Measurements from ENCODE around the gene KLHL36.

KLHL36 gene

DNA sequence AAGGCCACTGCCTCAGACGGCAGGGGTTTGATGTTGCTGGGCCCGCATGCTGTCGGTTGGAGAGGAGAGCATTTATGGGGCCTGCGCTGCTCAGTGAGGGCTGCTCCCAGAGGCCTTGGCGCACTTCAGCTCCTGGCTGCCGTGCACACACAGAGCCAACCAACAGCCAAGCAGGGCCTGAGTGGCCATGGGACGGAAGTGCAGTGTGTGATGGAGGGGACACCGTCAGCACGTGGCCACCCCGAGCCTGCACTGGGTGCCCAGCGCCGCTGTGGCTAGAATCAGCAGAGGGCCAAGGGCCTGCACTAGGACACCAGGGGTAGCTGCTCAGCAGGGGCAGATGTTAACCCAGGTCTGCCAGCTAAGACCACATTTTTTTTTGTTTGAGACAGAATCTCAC, 21.8 kb downstream of the KLHL36 start:
- no CpG with 5 or more reads among the region's 12 CpGs for WGBS (ENCODE audit: insufficient coverage, insufficient read length)
- H3K4me3 ChIP-seq (ENCODE audit: low read length) = no peak overlapping the region
- no peak for DNase-seq (ENCODE audit: low read depth, low spot score)
- no peaks in the 10 kb centered on the region for H3K9me3 ChIP-seq (ENCODE audit: control insufficient read depth, insufficient read depth, low read length)
- H3K27ac ChIP-seq (ENCODE audit: low read length) = no peak overlapping the region
- peaks cover 2% of the 10 kb centered on the region; the same call in 1 of the 2 replicates for H3K4me1 ChIP-seq (ENCODE audit: control insufficient read depth, insufficient read depth, low read length)
- H3K27me3 ChIP-seq (ENCODE audit: control insufficient read depth, insufficient read depth, low read length) = no peaks in the 10 kb centered on the region
- H3K36me3 ChIP-seq (ENCODE audit: control insufficient read depth, insufficient read depth, low read length) = no peaks in the 10 kb centered on the region

DNA sequence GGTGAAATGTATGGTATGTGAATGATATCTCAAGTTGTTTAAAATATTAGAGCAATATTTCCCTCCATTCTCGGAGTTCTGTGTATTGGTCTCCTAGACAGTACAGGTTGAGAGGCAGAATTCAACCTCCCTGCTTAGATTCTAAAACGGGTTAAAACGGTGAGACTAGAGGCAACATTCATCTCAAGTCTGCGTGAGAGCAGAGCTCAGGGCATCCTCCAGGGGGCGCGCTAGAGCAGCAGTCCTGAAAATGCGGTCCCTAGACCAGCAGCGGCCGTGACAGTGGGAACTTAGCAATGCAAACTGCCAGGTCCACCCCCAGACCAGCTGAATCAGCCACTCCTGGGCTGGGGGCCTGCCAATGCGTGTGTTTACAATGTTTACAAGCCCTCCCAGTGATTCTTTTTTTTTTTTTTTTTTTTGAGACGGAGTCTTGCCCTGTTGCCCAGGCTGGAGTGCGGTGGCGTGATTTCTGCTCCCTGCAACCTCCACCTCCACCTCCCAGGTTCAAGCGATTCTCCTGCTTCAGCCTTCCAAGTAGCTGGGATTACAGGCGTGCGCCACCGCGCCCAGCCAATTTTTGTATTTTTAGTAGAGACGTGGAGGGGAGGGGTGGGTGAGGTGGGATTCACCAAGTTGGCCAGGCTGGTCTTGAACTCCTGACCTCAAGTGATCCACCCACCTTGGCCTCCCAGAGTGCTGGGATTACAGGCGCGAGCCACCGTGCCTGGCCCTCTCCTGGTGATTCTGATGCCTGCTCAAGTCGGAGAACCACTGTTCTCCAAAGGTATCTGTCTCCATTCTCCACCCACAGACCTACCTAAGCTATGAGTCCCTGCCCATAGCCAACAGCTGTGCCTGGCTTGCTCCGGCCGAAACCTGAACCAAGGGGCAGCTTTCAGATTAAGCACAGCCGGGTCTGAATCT, 24.2 kb downstream of the KLHL36 start:
- peak; percentile 54 for DNase-seq (ENCODE audit: low read depth, low spot score)
- Histone ChIP-seq H3K36me3 (ENCODE audit: control insufficient read depth, insufficient read depth, low read length) (no peaks in the 10 kb centered on the region), H3K4me3 (ENCODE audit: low read length) (no peak overlapping the region), H3K27me3 (ENCODE audit: control insufficient read depth, insufficient read depth, low read length) (no peaks in the 10 kb centered on the region), H3K27ac (ENCODE audit: low read length) (no peak overlapping the region), H3K4me1 (ENCODE audit: control insufficient read depth, insufficient read depth, low read length) (peaks cover 2% of the 10 kb centered on the region; the same call in 1 of the 2 replicates), H3K9me3 (ENCODE audit: control insufficient read depth, insufficient read depth, low read length) (no peaks in the 10 kb centered on the region)
- WGBS (ENCODE audit: insufficient coverage, insufficient read length) = no CpG with 5 or more reads among the region's 26 CpGs

DNA sequence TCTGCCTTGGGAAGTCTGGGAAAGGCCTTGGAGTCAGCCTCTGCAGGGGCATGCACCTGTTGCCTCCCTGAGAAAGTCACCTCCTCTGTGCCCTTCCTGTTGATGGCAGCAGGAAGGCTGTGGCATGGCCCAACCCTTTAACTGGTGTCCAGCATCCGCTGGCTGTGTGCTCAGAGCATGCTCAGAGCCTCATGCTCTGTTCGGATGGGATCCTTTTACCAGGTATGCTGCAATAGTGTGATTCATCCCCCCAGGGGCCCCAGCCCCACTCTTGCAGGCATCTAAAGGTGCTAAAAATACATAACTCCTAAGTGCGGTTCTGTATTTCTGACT, 24.9 kb downstream of the KLHL36 start:
- no CpG with 5 or more reads among the region's 3 CpGs for WGBS (ENCODE audit: insufficient coverage, insufficient read length)
- H3K9me3 ChIP-seq (ENCODE audit: control insufficient read depth, insufficient read depth, low read length) = no peaks in the 10 kb centered on the region
- H3K36me3 ChIP-seq (ENCODE audit: control insufficient read depth, insufficient read depth, low read length) = no peaks in the 10 kb centered on the region
- H3K4me1 ChIP-seq (ENCODE audit: control insufficient read depth, insufficient read depth, low read length) = no peaks in the 10 kb centered on the region; the same call in 1 of the 2 replicates
- no peak overlapping the region for H3K4me3 ChIP-seq (ENCODE audit: low read length)
- no peak overlapping the region for H3K27ac ChIP-seq (ENCODE audit: low read length)
- no peak for DNase-seq (ENCODE audit: low read depth, low spot score)
- no peaks in the 10 kb centered on the region for H3K27me3 ChIP-seq (ENCODE audit: control insufficient read depth, insufficient read depth, low read length)

DNA sequence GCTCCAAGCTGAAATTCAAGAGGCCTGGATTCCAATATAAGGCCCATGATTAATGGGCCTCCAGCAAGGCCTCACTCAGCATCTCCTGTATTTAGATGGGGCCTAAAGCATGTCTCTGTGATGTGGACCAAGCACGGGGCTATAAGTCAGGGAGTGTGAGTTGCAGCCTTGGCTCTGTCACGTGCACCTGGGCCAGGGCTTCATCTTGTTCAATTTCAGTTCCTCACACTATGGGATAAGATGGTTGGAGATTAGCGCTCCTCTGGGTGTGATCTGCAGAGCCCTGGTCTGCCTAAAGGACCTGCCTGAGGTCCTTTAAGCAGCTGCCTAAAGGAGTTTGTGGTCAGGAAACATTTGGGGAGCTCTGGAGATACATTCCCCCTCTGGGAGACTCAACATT, 25.2 kb downstream of the KLHL36 start:
- Histone ChIP-seq H3K36me3 (ENCODE audit: control insufficient read depth, insufficient read depth, low read length) (no peaks in the 10 kb centered on the region), H3K27ac (ENCODE audit: low read length) (no peak overlapping the region), H3K4me3 (ENCODE audit: low read length) (no peak overlapping the region), H3K27me3 (ENCODE audit: control insufficient read depth, insufficient read depth, low read length) (no peaks in the 10 kb centered on the region), H3K4me1 (ENCODE audit: control insufficient read depth, insufficient read depth, low read length) (no peaks in the 10 kb centered on the region), H3K9me3 (ENCODE audit: control insufficient read depth, insufficient read depth, low read length) (no peaks in the 10 kb centered on the region)
- no CpG with 5 or more reads among the region's 3 CpGs for WGBS (ENCODE audit: insufficient coverage, insufficient read length)
- no peak for DNase-seq (ENCODE audit: low read depth, low spot score)

DNA sequence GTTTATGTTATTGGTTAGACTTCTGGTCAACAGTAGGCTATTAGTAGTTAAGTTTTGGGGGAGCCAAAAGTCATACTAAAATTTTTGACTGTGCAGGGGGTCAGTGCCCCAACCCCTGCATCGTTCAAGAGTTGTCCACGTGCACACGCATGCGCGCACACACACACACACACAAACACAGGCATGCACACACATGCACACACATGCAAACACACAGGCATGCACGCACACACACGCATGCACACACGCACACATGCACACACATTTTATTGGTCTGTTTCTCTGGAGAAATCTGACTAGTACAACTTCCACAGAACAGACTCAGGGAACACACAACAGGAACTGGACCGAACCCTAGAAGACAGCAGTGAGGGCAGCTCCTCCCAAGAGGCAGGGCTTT, 27.1 kb downstream of the KLHL36 start:
- Histone ChIP-seq H3K27me3 (ENCODE audit: control insufficient read depth, insufficient read depth, low read length) (no peaks in the 10 kb centered on the region), H3K27ac (ENCODE audit: low read length) (no peak overlapping the region), H3K36me3 (ENCODE audit: control insufficient read depth, insufficient read depth, low read length) (no peaks in the 10 kb centered on the region), H3K4me3 (ENCODE audit: low read length) (no peak overlapping the region), H3K9me3 (ENCODE audit: control insufficient read depth, insufficient read depth, low read length) (no peaks in the 10 kb centered on the region), H3K4me1 (ENCODE audit: control insufficient read depth, insufficient read depth, low read length) (no peaks in the 10 kb centered on the region)
- no CpG with 5 or more reads among the region's 9 CpGs for WGBS (ENCODE audit: insufficient coverage, insufficient read length)
- no peak for DNase-seq (ENCODE audit: low read depth, low spot score)

DNA sequence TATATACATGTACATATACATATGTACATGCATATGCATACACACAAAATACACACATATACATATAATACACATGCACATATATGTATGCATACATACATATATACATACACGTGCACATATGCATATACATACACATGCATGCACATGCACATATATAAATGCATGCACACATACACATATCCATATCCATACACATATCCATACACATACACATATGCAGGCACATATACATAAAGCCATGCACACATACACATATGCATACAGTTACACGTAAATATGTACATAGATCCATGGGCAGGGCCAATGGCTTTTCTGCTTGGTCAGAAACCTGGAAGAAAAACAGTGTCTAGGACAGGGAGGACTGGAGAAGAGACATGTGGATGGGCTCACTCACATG, 27.6 kb downstream of the KLHL36 start:
- Histone ChIP-seq H3K36me3 (ENCODE audit: control insufficient read depth, insufficient read depth, low read length) (no peaks in the 10 kb centered on the region), H3K27ac (ENCODE audit: low read length) (no peak overlapping the region), H3K4me3 (ENCODE audit: low read length) (no peak overlapping the region), H3K27me3 (ENCODE audit: control insufficient read depth, insufficient read depth, low read length) (no peaks in the 10 kb centered on the region), H3K9me3 (ENCODE audit: control insufficient read depth, insufficient read depth, low read length) (no peaks in the 10 kb centered on the region), H3K4me1 (ENCODE audit: control insufficient read depth, insufficient read depth, low read length) (no peaks in the 10 kb centered on the region)
- WGBS (ENCODE audit: insufficient coverage, insufficient read length) = no CpG with 5 or more reads among the region's 2 CpGs
- no peak for DNase-seq (ENCODE audit: low read depth, low spot score)

DNA sequence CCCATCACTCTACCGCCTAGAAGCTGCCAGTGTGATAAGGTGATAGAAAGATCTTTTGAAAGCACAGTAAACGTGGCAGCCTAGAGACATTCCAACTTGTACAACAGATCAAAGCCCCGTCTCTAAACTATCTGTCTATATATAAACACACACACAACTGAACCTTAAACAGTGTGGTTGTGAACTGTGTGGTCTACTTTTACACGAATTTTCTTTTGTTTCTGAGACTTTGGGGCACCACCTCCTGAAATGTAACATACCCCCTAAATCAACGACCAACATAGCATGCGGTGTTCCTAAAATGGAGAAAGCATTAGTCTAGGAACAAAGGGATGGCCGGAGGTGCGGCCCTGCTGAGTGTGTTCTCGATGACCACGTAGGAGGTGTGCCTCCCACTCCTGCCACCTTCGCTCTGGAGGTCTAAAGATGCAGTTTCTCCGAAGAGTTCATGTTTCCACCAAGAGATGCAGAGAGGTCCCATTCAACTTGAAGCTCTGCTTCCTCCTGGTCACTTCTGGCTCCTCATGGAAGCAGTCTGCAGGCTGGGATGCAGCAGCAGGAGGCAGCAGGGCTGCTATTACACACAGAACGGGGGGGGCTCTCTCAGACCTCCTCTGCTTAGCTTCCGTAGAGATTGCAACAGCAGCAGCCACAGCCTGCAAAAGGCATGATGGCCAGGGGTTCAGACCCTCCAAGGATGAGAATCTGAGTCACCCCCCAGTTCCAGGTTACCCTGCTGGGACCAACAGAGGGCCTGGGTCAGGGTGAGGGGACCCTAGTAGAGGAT, 28.9 kb downstream of the KLHL36 start:
- H3K27me3 ChIP-seq (ENCODE audit: control insufficient read depth, insufficient read depth, low read length) = no peaks in the 10 kb centered on the region
- H3K27ac ChIP-seq (ENCODE audit: low read length) = no peak overlapping the region
- H3K4me3 ChIP-seq (ENCODE audit: low read length) = no peak overlapping the region
- H3K9me3 ChIP-seq (ENCODE audit: control insufficient read depth, insufficient read depth, low read length) = no peaks in the 10 kb centered on the region
- WGBS (ENCODE audit: insufficient coverage, insufficient read length) = no CpG with 5 or more reads among the region's 14 CpGs
- no peaks in the 10 kb centered on the region for H3K36me3 ChIP-seq (ENCODE audit: control insufficient read depth, insufficient read depth, low read length)
- no peaks in the 10 kb centered on the region for H3K4me1 ChIP-seq (ENCODE audit: control insufficient read depth, insufficient read depth, low read length)
- no peak for DNase-seq (ENCODE audit: low read depth, low spot score)

DNA sequence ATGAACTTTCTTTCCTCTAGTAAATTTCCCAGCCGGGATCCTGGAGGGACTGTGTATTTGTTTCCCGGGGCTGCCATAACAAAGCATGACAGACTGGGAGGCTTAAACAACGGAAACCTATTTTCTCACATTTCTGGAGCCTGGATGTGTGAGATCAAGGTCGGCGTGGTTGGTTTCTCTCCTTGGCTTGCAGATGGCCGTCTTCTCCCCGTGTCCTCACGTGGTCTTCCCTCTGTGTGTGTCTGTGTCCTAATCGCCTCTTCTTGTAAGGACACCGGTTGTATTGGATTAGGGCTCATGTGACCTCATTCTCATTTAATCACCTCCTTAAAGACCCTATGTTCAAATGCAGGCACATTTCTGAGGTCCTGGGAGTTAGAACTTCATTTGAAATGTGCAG, 29.5 kb downstream of the KLHL36 start:
- Histone ChIP-seq H3K36me3 (ENCODE audit: control insufficient read depth, insufficient read depth, low read length) (no peaks in the 10 kb centered on the region), H3K27ac (ENCODE audit: low read length) (no peak overlapping the region), H3K4me1 (ENCODE audit: control insufficient read depth, insufficient read depth, low read length) (no peaks in the 10 kb centered on the region), H3K27me3 (ENCODE audit: control insufficient read depth, insufficient read depth, low read length) (no peaks in the 10 kb centered on the region), H3K9me3 (ENCODE audit: control insufficient read depth, insufficient read depth, low read length) (no peaks in the 10 kb centered on the region), H3K4me3 (ENCODE audit: low read length) (no peak overlapping the region)
- no peak for DNase-seq (ENCODE audit: low read depth, low spot score)
- WGBS (ENCODE audit: insufficient coverage, insufficient read length) = no CpG with 5 or more reads among the region's 10 CpGs

DNA sequence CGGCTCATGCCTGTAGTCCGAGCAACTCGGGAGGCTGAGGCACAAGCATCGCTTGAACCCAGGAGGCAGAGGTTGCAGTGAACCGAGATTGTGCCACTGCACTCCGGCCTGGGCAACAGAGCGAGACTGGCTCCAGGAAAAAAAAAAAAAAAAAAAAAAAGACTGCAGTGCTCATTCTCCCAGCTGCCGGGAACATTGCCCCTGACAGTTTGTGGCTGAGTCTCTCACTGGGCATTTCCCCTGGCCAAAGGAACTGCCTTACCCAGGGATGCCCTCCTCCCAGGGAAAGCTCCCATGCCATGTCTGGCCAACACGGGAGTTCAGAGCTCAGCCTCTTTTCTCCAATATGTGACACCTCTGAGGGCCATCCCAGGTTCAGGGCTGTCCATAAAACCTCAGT, 30.2 kb downstream of the KLHL36 start:
- Histone ChIP-seq H3K36me3 (ENCODE audit: control insufficient read depth, insufficient read depth, low read length) (no peaks in the 10 kb centered on the region), H3K4me3 (ENCODE audit: low read length) (no peak overlapping the region), H3K9me3 (ENCODE audit: control insufficient read depth, insufficient read depth, low read length) (no peaks in the 10 kb centered on the region), H3K27ac (ENCODE audit: low read length) (no peak overlapping the region), H3K27me3 (ENCODE audit: control insufficient read depth, insufficient read depth, low read length) (no peaks in the 10 kb centered on the region), H3K4me1 (ENCODE audit: control insufficient read depth, insufficient read depth, low read length) (no peaks in the 10 kb centered on the region)
- no peak for DNase-seq (ENCODE audit: low read depth, low spot score)
- WGBS (ENCODE audit: insufficient coverage, insufficient read length) = no CpG with 5 or more reads among the region's 9 CpGs

DNA sequence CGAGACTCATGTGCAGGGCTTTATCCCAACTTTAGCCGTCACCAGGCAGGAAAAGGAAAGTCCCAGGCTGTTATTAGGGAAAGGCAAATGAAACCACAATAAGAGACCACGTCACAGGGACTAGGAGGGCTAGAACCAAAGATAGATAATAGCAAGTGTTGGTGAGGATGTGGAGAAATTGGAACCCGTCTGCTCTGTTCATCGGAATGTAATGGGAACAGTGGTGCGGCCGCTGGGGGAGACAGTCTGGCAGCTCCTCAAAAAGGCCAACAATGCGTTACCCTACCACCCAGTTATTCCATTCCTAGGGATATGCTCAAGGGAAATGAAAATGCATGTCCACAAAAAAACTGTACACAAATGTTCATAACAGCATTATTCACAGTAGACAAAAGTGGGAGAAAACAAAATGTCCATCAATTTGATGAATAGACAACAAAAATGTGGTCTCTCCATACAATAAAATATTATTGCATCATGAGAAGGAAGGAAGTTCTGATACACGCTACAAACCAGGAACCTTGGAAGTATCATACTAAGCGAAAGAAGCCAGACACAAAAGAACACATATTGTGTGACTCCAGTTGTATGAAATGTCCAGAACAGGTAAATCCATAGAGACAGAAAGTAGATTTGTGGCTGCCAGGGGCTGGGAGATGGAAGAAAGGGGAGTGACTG, 32.0 kb downstream of the KLHL36 start:
- H3K27me3 ChIP-seq (ENCODE audit: control insufficient read depth, insufficient read depth, low read length) = no peaks in the 10 kb centered on the region
- H3K36me3 ChIP-seq (ENCODE audit: control insufficient read depth, insufficient read depth, low read length) = no peaks in the 10 kb centered on the region
- no peaks in the 10 kb centered on the region for H3K9me3 ChIP-seq (ENCODE audit: control insufficient read depth, insufficient read depth, low read length)
- H3K27ac ChIP-seq (ENCODE audit: low read length) = no peak overlapping the region
- WGBS (ENCODE audit: insufficient coverage, insufficient read length) = no CpG with 5 or more reads among the region's 10 CpGs
- peaks cover 2% of the 10 kb centered on the region; the same call in 1 of the 2 replicates for H3K4me1 ChIP-seq (ENCODE audit: control insufficient read depth, insufficient read depth, low read length)
- no peak for DNase-seq (ENCODE audit: low read depth, low spot score)
- H3K4me3 ChIP-seq (ENCODE audit: low read length) = no peak overlapping the region

Measured in iPS DF 6.9 (cell line).